HG03196 (cell line): Measurements from ENCODE around the gene SLC47A1.
"Not testable (repeated sequence)": the region's sequence is repeated elsewhere in the genome, so short reads cannot be mapped to it uniquely, and the experiment has no call there.

Experiments
- ATAC-seq: cut with Tn5 transposase; IDR thresholded peaks from one replicate; pipeline ENCODE4 v1.9.1; 2021; ENCODE audit not compliant: unreplicated experiment

SLC47A1 gene

DNA sequence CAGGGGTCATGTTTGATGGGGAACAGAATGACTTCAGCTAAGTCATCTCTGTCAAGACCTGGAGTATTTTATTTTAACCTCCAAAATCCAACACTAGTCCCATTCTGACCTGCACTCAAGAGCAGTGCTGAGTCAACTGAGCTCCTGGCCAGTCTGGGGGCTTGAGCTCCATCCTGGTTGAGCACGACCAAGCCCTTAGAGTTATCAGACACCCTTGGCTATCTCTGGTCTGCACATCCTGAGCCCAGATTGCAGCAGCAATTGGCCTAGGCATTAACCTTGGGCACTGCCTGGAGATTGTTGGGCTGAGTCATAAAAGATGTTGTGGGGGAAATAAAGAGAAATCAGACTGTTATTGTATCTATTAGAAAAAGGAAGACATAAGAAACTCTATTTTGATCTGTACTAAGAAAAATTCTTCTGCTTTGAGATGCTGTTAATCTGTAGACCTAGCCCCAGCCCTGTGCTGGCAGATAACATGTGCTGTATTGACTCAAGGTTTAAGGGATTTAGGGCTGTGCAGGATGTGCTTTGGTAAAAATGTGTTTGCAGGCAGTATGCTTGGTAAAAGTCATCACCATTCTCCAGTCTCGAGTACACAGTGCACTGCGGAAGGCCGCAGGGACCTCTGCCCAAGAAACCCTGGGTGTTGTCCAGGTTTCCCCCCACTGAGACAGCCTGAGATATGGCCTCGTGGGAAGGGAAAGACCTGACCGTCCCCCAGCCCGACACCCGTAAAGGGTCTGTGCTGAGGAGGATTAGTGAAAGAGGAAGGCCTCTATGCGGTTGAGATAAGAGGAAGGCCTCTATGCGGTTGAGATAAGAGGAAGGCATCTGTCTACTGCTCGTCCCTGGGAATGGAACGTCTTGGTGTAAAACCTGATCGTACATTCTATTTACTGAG is 14.0 kb upstream of the SLC47A1 start:
- not testable (repeated sequence) for ATAC-seq

DNA sequence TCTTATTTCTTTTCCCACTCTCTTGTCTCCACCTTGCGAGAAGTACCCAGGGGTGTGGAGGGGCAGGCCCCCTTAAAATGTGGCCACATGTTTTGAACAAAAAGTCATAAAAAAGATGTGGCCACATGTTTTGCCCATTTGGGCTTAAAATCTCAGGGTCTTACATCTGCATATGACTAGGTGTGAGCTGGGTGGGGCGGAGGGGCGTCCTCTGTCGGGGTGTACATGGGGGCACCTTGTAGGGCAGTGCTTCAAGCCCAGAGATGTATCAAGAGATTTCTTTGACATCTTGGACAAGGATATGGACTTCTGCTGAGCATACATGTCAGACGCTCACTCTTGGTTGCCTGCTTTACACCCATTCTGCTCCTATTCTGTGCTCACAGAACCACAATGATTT is 13.0 kb upstream of the SLC47A1 start:
- no peak for ATAC-seq

DNA sequence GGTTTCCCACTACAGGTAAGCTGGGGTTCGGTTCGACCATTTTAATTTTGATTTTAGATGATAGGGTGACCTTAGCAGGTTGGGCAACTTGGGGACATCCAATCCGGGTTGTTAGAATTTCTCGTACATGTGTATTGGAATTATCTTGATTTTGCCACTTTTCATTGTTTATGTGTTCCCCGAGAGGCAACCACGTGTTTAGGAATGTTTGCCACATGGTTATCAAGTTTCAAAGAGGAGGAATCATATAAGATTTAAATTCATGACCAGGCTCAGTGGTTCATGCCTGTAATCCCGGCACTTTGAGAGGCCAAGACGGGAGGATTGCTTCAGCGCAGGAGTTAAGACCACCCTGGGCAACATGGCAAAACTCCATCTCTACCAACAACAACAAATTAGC is 10.0 kb upstream of the SLC47A1 start:
- ATAC-seq, result no peak

DNA sequence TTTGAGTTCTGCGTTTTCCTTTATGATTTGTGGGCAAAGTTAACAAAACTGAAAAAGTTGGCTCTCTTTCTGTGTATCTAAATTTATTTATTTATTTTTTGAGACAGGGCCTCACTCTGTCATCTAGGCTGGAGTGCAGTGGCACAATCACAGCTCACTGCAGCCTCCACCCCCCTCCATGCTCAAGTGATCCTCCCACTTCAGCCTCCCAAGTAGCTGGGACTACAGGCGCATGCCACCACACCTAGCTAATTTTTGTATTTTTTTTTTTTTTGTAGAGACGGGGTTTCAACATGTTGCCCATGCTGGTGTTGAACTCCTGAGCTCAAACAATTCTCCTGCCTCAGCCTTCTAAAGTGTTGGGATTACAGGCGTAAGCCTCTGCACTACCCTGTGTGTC is 6.7 kb upstream of the SLC47A1 start:
- not testable (repeated sequence) for ATAC-seq

DNA sequence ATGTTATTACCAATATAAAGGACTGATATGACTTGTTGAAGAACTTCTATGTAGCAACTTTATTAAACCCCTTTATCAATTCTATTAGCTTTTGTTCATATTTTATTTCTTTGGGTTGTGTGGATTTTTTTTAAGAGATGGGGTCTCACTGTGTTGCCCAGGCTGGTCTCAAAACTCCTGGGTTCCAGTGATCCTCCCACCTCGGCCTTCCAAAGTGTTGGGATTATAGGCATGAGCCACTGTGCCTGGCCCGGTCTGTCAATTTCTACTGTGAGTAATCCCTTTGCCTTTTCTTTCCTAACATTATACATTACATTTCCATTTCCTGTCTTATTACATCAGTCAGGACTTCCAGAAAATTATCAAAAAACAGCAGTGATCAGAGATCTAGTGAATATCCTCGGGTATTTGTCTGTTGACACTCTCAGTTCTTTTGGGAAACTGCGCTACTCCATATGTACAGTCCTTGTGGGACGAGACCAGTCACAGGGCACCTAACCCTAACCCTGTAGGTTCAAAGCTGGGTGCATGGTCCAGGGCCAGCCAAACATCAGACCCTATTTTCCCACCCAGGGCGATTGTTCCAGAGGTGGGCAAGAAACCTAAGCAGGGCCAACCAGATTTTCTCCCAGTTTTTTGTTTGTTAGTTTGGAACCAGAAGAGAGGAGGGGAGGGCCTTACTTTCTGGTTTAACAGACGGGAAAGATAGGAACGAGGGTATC is 1.7 kb upstream of the SLC47A1 start:
- ATAC-seq, result no peak

DNA sequence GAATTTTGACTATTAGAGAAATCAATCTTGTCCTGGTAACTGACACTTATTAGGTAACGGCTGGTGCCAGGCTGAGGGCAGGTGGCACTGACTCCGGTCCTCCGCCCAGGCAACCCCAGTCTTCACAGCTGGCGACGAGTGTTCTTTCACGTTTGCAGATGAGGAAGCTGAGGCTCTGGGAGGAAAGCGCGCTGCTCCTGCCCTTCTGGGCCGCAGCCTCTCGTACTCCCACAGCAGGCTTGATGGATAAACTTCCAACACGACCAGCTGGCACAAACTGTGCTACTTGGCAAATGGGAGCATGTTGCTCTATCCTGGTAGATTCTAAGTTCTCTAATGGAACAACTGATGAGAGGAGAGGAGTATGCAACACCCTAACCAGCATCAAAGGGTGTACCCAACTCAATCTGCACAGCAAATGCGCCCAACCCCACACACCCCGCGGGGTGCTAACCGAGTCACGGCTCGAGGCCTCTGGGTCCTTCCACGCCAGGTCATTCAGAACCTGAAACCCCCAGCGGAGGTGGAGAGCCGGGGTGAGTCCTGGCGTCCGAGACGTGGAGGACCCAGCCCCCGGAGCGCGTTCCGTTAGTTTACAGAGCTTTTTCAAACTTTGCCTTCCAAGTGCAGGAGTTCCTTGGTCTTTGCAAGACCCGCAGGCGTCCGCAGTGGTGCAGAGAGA is 477 bp upstream of the SLC47A1 start:
- no peak for ATAC-seq

DNA sequence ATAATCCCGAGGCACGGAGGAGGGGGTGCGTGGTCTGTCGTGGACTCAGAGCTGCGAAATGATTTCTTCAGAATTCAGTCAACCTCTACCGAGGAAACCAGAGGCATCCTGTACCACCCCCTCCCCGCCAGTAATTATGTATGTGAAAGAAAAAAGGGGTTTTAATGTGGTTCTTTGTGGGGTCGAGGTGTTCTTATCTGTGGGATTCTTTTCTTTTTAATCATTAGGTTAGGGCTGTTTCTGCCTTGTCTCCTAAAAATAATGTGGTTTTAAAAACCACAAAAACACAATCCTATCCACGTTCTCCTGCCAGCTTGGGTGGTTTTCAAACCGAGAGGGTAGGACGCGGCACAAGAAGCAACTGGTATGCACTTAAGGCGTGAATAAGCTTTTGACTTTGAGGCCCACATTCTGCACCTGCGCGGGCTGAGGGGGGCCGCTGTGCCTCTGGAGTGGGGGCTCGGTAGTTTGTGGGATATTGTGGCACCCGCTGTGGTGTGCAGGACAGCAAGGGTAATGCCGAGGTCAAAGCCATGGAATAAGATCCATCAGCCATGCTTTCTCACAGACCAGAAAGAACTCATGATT is 1.0 kb downstream of the SLC47A1 start:
- ATAC-seq, result no peak

DNA sequence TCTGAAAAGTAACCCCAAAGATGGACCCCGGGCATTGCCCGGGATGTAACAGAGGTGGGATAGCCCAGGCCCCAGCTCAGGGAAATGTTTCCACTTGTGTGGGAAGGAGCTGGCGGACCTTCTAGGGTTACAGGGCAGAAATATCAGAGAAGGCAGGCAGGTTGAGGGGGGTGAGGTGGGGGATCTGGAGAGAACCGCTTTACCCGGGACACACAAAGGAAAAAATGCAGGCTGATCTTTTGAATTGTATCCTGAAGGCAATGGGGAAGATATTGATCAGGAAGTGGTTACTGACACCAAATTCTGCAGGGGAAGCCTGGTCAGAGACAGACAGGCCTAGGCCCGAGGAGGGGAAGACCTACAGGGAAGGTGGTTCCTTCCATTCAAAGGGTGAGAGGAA is 3.5 kb downstream of the SLC47A1 start:
- ATAC-seq, result no peak

DNA sequence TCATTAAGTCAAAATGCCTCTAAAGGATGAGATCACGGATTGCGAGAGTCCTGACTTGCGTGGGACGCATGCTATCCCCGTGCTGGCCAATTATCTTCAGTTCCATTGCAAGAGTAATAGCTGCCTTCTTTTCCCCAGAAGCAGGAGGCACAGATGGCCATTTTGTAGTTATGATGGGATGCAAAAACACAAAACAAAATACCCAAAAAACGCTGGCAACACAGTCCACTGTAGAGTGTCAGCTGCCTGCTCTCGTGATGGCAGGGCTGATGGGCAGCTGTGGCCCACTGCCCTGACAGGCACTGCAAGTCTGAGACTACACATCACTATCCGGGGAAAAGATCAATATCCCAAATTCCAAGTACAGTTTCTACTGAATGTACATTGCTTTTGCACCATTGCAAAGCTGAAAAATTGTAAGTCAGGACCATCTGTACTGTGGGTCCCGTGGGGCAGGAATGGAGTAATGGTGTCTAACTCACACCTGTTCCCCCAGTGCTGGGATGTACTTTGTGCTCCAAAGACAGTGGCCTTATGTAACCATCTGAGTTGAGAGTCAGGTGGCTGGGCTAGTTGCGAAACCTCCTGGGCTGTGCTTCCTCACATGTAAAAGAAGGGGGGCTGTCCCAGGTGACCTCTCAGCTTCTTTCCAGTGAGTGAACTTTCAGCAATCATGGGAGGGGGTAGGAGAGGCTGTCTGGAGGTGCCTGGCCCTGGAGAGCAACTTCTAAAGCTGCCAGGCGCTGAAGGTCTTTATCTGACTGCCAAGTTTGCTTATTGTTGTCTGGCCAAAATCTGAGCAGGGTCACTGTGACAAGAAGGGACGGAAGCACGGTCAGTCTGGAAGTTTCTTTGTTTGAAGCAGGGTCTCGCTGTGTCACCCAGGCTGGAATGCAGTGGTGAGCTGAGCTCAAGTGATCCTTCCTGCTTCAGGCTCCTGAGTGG is 4.7 kb downstream of the SLC47A1 start:
- no peak for ATAC-seq

DNA sequence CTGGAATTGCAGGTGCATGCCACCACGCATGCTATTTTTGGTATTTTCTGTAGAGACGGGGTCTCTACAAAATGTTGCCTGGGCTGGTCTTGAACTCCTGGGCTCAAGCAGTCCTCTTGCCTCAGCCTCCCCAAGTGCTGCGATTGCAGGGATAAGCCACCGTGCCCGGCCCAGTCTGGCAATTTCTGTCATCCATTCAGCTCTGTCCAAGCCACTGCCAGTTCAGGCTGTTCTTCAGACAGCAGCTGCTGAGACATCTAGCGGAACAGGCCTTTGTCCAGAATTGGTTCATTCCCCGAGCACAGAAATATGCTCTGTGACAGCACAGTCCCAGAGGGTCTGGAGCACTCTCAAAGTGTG is 5.4 kb downstream of the SLC47A1 start:
- ATAC-seq, result no peak

DNA sequence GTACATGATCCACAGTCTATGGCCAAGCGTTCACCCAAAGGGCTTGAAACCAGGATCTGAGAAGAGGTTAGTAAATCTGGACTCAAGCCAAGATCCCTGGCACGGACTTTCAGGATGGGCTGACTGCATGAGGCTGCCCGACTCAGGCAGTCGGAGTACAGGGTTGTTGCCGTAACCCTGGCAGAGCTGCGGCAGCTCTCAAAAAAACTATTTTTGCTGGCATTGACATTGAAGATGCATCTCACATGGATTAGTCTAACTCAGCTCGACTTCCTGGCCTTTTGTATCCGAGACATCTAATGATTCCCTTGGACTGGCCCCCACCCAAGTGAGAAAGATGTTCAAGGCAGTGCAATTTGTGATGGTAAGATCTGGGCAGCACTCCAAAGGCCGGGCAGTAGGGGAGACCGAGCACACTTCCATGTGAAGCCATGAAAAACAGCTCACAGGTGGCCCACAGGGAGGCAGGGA is 6.2 kb downstream of the SLC47A1 start:
- no peak for ATAC-seq

DNA sequence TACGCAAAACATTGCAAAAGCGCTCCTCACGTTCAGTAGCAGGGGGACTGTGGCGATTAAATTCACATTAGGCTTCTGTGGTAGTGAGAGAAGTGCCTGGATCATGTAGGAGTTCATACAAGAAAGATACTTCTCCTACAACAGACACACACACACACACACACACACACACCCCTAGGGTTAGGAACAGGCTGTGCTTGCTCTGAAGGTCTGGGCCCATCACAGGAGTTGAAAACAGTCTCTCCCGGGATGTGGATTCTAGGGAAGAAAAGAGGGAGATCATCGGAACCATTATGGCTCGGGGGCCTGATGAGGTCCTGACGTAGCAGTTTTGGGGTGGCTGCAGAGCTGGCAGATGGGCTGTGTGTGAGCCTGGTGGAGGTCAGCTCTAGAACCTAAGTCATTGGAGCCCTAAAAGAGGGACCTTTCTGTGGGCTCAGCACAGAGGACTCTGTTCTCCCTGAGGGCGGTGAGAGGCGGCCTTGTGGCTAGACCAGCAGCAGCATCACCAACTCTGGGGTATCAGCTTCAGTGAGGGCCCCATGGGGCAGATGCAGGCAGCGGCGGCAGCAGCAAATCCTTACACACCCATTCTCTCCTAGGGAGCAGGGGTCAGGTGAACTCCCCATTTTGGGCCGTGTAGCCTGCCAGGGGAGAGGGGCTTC is 7.2 kb downstream of the SLC47A1 start:
- ATAC-seq, result no peak

DNA sequence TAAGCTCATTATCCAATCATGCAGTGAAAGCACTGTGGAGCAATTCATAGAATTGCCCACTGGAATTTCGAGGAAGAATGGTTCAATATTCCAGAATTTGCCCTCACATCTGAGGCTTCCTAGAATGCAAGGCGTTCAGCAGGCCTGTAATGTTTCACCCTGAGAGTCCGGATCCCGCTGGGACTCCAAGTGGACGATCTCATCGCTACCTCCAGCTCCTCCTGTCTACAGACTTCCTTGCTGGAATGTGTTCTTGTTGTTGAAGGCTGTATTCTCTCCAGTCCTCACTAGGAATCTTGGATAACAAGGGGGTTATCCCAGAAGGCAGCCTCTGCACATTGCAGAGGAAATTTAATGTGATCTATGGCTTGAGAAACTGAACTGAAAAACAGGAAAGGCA is 7.8 kb downstream of the SLC47A1 start:
- ATAC-seq, result no peak

DNA sequence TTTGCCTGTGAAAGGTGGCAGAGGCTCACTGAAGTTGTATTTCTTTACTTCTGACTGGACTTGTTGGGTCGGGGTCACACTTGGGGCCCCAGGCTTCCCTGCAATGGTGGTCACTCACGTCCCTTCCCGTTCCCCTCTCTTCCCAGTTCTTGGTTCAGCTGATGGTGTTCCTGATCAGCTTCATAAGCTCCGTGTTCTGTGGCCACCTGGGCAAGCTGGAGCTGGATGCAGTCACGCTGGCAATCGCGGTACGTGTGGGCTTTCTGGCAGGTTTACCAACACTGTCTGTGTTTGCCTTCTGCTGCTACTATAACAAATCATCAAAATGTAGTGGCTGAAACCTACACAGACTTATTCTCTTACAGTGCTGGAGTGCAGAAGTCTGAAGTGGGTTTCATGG is 8.6 kb downstream of the SLC47A1 start:
- no peak for ATAC-seq

DNA sequence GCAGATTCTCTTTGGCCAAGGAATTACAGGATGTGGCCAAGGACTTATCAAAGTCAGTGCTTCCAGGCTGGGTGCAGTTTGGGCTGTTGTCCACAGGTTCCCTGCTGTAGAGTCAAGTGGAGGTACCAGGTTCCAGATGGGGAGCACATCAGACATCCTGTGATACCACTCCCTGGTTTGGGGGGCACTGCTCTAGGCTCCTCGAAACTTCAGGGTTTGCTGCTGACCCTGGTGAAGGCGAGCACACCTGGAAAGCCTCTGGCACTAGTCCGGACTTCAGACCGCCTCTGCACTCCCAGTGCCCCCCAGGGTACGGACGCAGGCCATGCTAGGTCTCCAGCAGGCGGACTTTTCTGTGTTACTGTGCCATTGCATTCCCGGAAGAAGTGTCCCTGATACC is 10.7 kb downstream of the SLC47A1 start:
- no peak for ATAC-seq

DNA sequence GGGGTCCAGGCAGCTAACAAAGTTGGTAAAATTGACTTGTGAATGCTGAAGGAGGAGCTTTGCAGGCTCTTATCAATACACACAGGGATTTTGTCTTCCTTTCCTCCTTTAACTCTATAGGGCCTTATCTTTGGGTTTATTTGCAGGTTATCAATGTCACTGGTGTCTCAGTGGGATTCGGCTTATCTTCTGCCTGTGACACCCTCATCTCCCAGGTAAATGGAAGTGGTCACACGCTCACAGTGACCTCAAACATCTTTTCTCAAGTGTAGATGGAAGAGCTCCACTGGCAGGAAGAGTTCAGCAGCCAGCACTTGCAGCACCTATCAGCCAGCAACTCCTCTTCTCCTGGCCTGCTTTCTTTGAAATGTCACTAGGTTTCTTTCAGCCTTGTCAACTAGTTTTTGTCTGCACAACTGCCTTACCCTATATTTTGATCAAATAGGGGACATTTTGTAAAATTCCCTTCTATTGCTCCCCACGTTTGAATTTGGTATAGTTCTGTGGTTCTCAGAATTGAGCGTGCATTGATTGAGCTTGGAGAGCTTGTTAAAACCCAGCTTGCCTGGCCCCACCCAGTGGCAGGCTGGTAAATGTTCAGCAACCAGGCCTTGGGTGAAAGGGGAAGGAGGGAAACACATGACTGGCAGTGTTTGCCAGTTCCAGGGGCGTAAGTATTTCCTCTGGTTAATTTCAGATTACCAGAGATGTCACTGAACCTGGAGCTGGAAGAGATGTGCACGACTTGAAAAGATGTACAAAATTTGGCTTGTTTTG is 12.8 kb downstream of the SLC47A1 start:
- ATAC-seq, result no peak

DNA sequence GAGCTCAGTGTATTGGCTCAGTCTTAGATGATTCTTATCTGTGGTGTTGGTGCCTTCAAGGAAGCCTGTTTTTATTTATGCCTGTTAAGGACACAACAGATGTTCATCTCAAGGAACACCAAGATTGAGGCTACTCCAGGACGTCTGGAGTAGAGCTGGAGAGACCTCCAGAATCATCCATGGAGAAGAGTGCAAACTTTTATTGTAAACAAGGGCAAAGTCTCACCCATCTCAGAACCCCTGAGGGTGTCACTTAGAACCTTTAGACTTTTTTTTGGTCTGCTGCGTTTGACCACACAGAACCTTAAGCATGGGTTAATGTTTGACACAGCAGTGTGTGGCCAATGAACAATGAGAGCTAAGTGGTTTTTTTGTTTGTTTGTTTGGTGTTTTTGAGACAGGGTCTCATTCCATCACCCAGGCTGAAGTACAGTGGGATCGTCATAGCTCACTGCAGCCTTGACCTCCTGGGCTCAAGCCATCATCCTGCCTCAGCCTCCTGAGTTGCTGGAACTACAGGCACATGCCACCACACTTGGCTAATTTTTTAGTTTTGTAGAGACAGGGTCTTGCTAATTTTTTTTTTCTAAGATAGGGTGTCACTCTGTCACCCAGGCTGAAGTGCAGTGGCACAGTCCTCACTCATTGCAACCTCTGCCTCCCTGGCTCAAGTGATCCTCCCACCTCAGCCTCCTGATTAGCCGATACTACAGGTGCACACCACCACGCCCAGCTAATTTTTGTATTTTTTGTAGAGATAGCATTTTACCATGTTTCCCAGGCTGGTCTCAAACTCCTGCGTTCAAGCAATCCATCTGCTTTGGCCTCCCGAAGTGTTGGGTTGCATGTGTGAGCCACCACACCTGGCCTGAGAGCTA is 16.3 kb downstream of the SLC47A1 start:
- ATAC-seq, result no peak

DNA sequence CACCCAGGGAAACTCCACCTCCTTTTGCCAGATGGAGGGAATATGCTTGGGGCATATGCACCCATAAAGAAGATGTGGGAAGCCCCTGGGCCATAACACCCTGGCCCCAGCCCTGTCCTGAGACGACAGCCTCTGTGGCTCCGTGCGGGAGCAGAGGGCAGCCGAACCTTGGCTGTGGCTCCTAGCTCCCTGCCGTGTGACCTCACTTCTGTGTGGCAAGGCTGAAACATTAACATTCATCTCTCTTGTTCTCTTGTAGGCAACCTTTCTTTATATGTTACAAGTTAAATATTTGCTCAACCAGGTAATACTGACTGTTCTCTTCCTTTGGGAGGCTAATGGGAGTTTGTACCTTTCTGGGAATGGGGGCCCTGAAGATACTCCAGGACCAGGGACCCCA is 17.5 kb downstream of the SLC47A1 start:
- no peak for ATAC-seq
